GM18951 (cell line): ENCODE data around the gene TMEM156.

ENCODE experiments used
- POLR2A ChIP-seq: IDR thresholded peaks from 4 replicates; pipeline ENCODE4 v1.6.1; 2011; ENCODE audit warnings: mild to moderate bottlenecking; ENCODE audit not compliant: insufficient read length, insufficient read depth; ENCODE audit errors: extremely low read depth
- in situ Hi-C: fragments of 300-500 bp; cut with MboI; formaldehyde crosslinking; loops from one replicate; pipeline ENCODE4 v1.12.0; 2022; ENCODE audit warnings: low sequenced_read_pairs, mixed read lengths, inconsistent platforms; ENCODE audit not compliant: unreplicated experiment

The TMEM156 gene, protein sequence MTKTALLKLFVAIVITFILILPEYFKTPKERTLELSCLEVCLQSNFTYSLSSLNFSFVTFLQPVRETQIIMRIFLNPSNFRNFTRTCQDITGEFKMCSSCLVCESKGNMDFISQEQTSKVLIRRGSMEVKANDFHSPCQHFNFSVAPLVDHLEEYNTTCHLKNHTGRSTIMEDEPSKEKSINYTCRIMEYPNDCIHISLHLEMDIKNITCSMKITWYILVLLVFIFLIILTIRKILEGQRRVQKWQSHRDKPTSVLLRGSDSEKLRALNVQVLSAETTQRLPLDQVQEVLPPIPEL

DNA sequence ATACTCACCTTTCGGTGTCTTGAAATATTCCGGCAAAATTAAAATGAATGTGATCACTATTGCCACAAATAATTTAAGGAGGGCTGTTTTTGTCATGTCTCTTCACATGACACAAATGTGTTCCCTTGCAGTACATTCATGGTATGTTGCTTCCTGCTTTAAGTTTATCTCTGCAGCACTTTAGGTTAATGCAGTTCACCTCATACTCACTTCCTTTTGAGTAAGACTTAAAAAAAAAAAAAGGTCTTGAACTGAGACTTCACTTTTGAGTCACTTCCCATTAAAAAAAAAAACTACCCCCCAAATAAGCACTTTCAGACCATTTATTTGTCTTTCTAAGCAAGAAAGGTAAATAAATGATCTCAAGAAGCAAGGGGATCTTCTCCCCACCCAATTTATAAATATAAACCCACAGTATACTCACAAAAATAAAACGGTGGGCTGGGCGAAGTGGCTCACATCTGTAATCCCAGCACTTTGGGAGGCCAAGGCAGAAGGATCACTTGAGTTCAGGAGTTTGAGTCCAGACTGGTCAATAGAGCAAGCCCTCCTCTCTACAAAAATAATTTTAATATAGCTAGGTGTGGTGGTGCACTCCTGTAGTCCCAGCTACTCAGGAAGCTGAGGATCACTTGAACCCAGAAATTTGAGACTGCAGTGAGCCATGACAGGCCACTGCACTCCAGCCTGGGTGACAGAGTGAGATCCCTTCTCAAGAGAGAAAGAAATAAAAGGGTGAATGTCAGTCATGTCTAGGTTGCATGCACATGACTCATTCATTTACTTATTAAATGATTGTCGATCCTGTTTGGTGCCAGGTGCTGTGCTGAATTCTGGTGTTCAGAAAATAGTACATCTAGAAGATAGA is at the start of gene TMEM156:
TMEM156 (minus strand) TSS at position 192 of the 868 bp plus-strand sequence; CDS start at position 96, 96 bp downstream.
- TF ChIP-seq POLR2A = peak; percentile 45

DNA sequence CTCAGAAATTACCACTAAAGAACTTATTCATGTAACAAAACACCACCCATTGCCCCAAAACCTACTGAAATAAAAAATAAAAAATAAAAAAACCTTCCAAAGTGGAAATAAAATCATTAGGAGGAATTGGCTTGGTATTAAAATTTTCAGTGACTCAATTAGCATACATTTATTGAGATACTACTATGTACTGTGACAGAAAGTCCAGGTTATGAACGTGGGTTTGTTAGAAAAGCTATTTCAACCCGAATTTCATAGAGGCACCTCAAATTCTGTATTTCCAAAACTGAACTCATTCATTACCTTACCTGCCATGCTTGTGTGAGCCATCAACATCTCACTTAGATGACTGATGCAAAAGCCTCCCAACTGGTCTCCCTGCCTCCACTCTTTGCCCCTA is 46.6 kb upstream of the TMEM156 start:
- in situ Hi-C loops = no loop called here
- no peak for TF ChIP-seq POLR2A

More for the DNA sequence above, at the start of gene TMEM156:
- in situ Hi-C loops = no loop called here

DNA sequence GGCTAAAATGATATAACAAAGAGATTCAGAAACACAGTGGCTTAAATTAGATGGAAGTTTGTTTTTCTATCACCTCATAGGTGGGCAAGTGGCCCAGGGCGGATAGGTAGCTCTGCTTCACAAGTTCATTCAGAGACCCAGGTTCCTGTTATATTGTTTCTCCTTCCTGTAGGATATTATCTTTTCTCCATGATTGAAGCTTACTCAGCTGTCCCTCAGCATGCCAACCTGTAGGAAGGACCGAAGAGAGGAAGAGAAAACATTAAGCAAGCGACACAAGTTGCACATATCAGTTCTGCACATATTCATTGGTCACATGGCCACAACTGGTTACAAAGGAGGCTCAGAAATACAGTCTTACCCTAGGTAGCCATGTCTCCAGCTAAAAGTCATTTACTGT is 36.7 kb upstream of the TMEM156 start:
- no peak for TF ChIP-seq POLR2A
- in situ Hi-C loops = no loop called here

DNA sequence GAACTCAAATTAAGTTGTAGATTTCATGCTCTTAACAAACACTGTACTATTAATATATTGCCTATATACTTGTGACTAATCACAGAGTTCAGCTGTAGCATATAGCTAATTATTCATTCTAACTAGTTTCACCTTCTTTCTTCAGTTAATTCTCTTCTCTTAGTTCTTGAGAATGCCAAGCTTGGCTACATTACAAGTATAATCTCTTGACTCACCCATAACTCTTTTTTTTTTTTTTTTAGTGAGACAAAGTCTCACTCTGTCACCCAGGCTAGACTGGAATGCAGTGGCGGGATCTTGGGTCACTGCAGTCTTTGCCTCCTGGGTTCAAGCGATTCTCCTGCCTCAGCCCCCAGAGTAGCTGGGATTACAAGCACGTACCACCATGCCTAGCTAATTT is 35.2 kb upstream of the TMEM156 start:
- TF ChIP-seq POLR2A = no peak
- in situ Hi-C loops = no loop called here

DNA sequence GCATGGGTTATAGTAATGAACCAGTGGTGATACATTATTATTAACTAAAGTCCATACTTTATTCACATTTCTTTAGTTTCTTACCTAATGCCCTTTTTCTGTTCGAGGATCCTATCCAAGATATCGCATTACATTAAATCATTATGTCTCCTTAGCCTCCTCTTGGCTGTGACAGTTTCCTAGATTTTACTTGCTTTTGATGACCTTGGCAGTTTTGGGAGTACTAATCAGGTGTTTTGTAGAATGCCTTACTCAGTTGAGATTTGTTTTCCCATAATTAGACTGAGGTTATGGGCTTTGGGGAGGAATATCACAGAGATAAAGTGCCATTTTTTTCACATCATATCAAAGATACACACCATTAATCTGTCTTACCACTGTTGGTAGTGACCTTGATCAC is 34.8 kb upstream of the TMEM156 start:
- in situ Hi-C loops = no loop called here

DNA sequence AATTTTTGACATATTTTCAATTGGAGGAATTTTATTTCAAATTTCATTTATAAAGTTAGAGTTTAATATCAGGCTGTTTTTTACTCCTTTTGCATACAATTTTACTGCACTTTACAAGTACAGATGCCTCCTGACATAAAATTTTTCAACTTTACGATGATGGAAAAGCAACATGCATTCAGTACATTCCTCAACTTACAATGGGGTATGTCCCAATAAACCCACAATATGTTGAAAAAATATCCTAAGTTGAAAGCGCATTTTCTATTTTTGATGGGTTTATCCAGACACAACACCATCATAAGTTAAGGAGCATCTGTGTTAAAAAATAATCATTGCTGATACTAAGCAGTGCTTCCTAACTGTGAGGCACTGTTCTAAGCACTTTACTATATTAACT is 34.2 kb upstream of the TMEM156 start:
- TF ChIP-seq POLR2A = no peak
- in situ Hi-C loops = no loop called here

More for the DNA sequence above, 34.8 kb upstream of the TMEM156 start:
- no peak for TF ChIP-seq POLR2A

DNA sequence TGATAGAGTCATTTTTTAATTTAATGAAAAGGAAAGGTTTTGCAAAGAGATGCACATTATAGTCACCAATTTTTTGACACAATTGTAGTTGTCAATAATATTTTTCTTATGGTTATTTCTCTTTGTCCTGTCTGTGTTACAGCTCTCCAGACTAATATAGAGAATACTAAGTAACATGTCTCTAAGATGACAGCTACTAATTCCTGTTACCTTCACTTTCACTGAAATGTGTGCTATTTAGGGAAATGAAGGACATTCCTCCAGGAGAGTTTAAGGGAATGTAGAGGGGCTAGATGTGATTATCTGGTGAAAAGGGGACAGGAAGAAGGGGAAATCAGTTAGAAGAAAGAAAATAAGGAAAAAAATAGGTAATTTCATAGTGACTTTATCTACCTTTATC is 31.2 kb upstream of the TMEM156 start:
- in situ Hi-C loops = no loop called here

DNA sequence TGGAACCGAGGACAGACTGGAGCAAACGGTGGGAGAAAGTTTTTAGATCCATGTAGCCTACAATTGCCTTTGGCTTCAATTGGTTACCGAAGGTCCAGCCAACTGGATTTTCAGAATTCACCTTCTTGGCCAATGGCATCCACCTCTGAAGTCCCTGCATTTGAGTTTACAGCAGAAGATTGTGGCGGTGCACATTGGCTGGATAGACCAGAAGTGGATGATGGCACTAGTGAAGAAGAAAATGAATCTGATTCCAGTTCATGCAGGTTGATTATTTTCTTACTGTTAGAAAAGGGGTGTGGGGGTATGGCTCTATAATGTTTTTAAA is 30.5 kb upstream of the TMEM156 start:
- no peak for TF ChIP-seq POLR2A
- in situ Hi-C loops = no loop called here

More for the DNA sequence above, 31.2 kb upstream of the TMEM156 start:
- no peak for TF ChIP-seq POLR2A

DNA sequence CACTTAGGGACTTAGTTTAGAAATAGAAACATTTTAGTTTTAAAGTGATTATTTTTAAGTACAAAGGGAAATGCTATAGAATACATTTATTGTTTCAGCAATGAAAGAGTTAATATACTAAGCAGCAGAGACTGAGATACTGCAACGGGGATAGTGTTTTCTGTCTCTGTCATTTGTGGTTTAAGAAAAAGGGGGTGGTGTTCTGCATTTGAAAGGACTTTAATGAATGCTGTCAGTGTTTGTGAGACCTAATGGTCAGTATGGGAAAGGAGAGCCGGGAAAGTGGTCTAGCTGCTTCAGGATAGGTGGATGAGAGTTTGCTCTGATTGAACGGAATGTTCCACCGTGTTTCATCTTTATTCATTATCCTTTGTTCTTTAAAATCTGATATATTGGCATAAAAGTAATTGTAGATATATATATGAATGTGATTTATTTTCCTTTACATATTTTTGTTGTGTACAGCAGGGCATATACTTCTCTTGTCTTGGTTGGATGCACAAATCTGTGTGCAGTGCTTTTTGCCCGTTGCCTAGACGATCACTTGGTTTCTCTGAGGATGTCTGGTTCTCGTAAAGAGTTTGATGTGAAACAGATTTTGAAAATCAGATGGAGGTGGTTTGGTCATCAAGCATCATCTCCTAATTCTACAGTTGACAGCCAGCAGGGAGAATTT is 30.0 kb upstream of the TMEM156 start, which contains the start of gene KLHL5:
KLHL5 (plus strand) TSS at position 139 of the 676 bp plus-strand sequence; CDS start at position 560, 421 bp downstream.
- no peak for TF ChIP-seq POLR2A
- in situ Hi-C loops = no loop called here

DNA sequence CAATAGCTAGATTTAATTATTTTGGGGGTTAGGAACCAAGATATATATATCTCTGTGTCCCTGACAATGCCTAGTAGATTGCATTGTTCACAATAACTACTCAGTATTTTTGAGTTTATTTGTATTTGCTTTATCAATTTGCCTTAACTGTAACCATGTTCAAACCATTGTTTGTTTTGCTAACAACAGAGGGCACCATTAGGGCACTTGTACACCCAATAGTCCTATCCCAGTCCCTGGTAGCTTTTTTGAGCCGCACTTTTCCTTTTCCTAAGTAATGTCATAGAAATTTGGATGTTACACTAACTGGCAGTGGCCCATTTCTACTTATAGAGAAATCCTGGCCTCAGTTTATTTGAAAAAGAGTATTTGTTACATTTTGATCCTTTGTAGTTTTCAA is 29.2 kb upstream of the TMEM156 start:
- in situ Hi-C loops = no loop called here
- no peak for TF ChIP-seq POLR2A

DNA sequence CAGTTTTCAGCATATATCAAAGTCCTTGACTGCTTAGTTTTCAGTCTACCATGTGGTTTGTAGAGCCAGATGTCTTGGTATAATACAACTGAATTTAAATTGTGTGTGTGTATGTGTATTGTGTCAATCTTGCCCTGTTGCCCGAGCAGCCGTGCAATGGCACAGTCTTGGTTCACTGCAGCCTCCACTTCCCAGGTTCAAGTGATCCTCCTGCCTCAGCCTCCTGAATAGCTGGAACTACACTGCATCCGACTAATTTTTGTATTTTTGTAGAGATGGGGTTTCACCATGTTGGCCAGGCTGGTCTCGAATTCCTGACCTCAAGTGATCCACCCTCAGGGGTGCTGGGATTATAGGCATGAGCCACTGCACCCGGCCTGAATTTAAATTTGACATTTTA is 23.8 kb upstream of the TMEM156 start:
- in situ Hi-C loops = no loop called here
- no peak for TF ChIP-seq POLR2A

DNA sequence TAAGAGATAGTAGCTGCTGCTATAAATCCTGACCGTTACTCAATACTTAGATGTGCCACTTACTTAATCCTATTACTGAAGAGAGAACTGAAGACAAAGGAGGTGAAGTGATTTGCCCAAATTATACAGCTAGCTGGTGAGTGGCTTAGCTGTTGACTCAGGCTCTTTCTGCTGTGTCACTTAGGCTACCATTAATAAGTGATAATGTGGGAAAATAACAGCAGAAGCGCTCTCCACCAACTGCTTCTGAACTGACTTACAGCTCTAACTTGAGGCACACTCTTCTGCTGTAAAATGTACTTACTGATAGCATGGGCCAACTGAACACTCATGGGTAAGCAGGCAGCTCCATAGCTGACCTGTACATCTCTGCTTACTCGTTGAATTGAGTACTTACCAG is 22.3 kb upstream of the TMEM156 start:
- no peak for TF ChIP-seq POLR2A
- in situ Hi-C loops = no loop called here

DNA sequence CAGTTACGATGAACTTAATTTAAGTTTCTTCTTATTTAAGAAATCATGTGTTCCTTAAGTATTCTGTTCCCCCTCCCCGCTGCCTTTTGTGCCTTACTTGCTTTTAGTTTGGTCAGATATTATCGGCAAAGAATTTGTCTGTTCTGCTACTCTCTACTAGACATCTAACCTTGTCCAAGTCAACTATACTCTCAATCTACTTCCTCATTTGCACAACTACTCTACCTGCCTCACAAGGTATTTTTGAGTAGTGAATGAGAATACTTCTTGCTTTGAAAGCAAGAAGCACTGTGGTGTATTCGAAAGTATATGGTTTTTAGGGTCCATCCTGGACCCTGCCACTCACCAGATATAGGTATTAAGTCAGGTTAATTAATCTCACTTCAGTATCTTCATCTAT is 21.8 kb upstream of the TMEM156 start:
- no peak for TF ChIP-seq POLR2A
- in situ Hi-C loops = no loop called here

DNA sequence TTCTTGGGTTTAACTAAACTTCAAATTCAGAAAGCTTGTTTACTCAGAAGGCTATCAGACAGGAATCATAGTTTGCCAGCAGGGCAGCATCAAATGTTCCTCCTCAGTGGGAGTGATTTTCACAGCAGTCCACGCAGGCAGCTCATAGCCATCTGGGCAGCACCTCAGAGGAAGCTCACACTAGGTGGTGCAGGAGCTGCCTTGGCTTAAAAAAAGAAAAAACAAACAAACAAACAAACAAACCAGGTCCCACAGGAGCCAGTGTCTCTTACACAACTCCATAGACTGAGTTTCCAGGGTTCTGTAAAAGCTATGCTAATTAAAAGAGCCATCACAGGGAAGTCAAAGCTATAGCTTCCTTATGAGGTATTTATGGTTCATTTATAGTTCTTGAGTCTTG is 19.3 kb upstream of the TMEM156 start:
- no peak for TF ChIP-seq POLR2A
- in situ Hi-C loops = no loop called here

DNA sequence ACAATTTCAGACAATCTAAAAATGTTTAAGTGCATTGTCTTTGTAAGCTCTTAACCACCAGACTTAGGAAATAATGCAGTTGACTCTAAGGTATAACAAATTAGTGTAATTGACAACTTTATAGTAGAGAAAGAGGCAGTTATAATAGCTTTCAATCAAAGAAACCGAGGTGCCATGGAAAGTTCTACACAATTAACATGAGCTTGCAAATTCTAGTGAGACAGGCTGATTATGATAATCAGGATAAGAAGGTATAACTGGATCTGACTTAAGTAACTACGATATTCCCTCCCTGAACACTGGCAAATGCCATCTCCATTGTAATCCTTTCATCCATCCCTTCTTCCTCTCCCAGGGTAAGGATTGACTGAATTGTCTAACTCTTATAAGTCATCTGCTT is 18.4 kb upstream of the TMEM156 start:
- in situ Hi-C loops = no loop called here
- TF ChIP-seq POLR2A = no peak
